Lower lobe of right lung (tissue), 2 donors: Measurements from ENCODE around the gene MST1R. TPM values are rescaled to one million over a fixed set of nuclear protein-coding genes. Genes with fewer than 3 reads are reported as not detected.
"Not testable (repeated sequence)": the region's sequence is repeated elsewhere in the genome, so short reads cannot be mapped to it uniquely, and the experiment has no call there.

ENCODE experiments used
- ATAC-seq, 2 donors: fragments of 200-7000 bp; cut with Tn5 transposase; one replicate each; pipeline ENCODE4 v1.9.1; 2020 to 2022; ENCODE audit warnings: mild to moderate bottlenecking in 2 of 2, moderate library complexity in 2 of 2
- DNase-seq: peaks from one replicate; pipeline ENCODE4 v3.0.0-alpha.2; 2020
- H3K27ac ChIP-seq: fragments of 200-600 bp; one replicate; pipeline ENCODE4 v1.8.0; 2022
- H3K27me3 ChIP-seq: fragments of 200-600 bp; one replicate; pipeline ENCODE4 v1.8.0; 2022; ENCODE audit warnings: low read depth
- H3K36me3 ChIP-seq: fragments of 200-600 bp; one replicate; pipeline ENCODE4 v1.8.0; 2022; ENCODE audit warnings: mild to moderate bottlenecking
- H3K4me1 ChIP-seq: fragments of 200-600 bp; one replicate; pipeline ENCODE4 v1.8.0; 2022
- H3K4me3 ChIP-seq: fragments of 200-600 bp; one replicate; pipeline ENCODE4 v1.8.0; 2022; ENCODE audit warnings: mild to moderate bottlenecking
- H3K9me3 ChIP-seq: fragments of 200-600 bp; one replicate; pipeline ENCODE4 v1.8.0; 2022
- intact Hi-C: fragments of 100-400 bp; cut with DNase I; formaldehyde crosslinking; loops from one replicate; pipeline ENCODE4 v1.11.0; 2022
- total RNA-seq: library from RNA; stranded (reverse); fragmentation: NEBNext Ultra II Directional; extraction: Animal tissue kit (Norgen Biotek cat#: 25700); gene quantifications from one replicate; pipeline ENCODE4 v1.2.1, GENCODE V29; 2021
- TF ChIP-seq, protein P1 (sequence below): fragments of 200-600 bp; IDR thresholded peaks from one replicate; pipeline ENCODE4 v1.8.0; 2022; ENCODE audit warnings: antibody characterized with exemption, mild to moderate bottlenecking
- donor health status: DM: no; HTN: yes; CAD: no; lungs with severe emphysema.

MST1R gene
- total RNA-seq, 1 donor from 2014 or later, result 27.3 TPM

GRCh38 chr3:49908373-49909199 is 4.9 kb upstream of the MST1R start:
- Histone ChIP-seq H3K27ac (no peak overlapping the region), H3K4me3 (no peak overlapping the region), H3K36me3 (peaks cover 45% of the 10 kb centered on the region), H3K27me3 (no peaks in the 10 kb centered on the region), H3K4me1 (peaks cover 30% of the 10 kb centered on the region), H3K9me3 (no peaks in the 10 kb centered on the region)
- intact Hi-C loops, result no loop called here
- ATAC-seq (no peak), DNase-seq (no peak)
- TF ChIP-seq, protein P1, sequence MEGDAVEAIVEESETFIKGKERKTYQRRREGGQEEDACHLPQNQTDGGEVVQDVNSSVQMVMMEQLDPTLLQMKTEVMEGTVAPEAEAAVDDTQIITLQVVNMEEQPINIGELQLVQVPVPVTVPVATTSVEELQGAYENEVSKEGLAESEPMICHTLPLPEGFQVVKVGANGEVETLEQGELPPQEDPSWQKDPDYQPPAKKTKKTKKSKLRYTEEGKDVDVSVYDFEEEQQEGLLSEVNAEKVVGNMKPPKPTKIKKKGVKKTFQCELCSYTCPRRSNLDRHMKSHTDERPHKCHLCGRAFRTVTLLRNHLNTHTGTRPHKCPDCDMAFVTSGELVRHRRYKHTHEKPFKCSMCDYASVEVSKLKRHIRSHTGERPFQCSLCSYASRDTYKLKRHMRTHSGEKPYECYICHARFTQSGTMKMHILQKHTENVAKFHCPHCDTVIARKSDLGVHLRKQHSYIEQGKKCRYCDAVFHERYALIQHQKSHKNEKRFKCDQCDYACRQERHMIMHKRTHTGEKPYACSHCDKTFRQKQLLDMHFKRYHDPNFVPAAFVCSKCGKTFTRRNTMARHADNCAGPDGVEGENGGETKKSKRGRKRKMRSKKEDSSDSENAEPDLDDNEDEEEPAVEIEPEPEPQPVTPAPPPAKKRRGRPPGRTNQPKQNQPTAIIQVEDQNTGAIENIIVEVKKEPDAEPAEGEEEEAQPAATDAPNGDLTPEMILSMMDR, result no peak

- DNase-seq (peak; percentile 65), ATAC-seq (peak; percentile 49 to 71)
- peak overlapping the region; percentile 60 for H3K27ac ChIP-seq
- TF ChIP-seq, protein P1, result peak; percentile 64
- H3K4me1 ChIP-seq, result peaks cover 51% of the 10 kb centered on the region
- H3K4me3 ChIP-seq, result peak overlapping the region; percentile 37
- H3K27me3 ChIP-seq, result no peaks in the 10 kb centered on the region
- H3K36me3 ChIP-seq, result peaks cover 27% of the 10 kb centered on the region
- intact Hi-C loops, result no loop called here
- H3K9me3 ChIP-seq, result no peaks in the 10 kb centered on the region
These were observed 2.5 kb upstream of the MST1R start for GRCh38 chr3:49906073-49906743.

DNA sequence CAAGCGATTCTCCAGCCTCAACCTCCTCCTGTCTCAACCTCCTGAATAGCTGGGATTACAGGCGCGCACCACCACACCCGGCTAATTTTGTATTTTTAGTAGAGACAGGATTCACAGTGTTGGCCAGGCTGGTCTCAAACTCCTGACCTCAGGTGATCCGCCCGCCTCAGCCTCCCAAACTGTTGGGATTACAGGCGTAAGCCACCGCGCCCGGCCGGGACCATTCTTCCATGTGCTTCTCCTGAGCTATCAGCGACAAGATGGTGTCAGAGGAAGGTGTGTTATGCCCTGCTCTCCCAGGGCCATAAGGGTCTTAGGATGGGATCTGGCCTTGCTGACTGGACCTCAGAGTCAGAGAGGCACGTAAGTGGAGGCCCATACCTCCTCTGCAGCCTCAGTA is 775 bp upstream of the MST1R start:
- H3K27me3 ChIP-seq, ATAC-seq, H3K36me3 ChIP-seq, DNase-seq, intact Hi-C loops, H3K9me3 ChIP-seq: not testable (repeated sequence)
- Histone ChIP-seq H3K4me1 (peaks cover 67% of the 10 kb centered on the region), H3K4me3 (peak overlapping the region; percentile 63), H3K27ac (peak overlapping the region; percentile 81)

DNA sequence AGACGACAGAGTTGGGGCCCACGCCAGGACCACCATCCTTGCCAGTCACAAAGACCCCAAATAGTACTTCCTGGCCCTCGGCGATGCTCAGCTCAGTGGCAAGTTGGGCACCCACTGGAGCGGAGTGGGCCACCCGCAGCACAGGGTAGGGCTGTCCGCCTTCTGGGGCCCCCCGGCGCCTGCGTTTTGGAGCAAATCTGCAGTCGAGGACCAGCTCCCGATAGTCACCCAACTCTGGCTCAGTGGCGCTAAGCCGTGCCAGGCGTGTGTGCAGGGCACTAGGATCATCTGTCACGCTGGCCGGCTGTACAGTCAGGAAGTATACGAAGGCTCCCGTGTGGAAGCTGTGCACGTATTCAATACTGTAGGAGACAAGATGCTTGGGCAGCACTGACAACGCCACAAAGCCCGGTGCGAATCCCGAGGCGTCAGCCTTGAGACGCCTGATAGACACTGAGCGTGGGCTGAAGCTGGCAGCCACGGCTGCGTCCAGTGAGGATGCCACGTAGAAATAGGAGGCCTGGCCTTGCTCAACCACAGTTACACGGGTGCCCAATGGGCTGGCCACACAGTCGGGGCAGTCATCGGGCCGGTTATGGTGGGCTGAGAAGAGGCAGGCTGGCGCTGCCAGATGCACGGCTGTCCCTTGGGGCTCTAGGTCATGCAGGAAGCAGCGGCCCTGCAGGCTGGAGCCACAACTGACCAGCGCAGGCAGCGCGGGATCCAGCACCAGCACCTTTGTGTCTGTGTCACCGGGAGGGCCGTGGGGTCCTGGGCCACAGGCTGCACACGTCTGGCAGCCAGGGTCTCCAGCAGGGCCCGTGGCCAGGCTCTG is 945 bp downstream of the MST1R start:
- TF ChIP-seq, protein P1, result no peak
- H3K27ac ChIP-seq, result peak overlapping the region; percentile 81
- no peaks in the 10 kb centered on the region for H3K9me3 ChIP-seq
- intact Hi-C loops, result no loop called here
- peaks cover 67% of the 10 kb centered on the region for H3K4me1 ChIP-seq
- H3K4me3 ChIP-seq, result peak overlapping the region; percentile 63
- ATAC-seq (no peak), DNase-seq (no peak)
- H3K27me3 ChIP-seq, result no peaks in the 10 kb centered on the region
- H3K36me3 ChIP-seq, result peaks cover 12% of the 10 kb centered on the region

- no peak for DNase-seq
- no peak for ATAC-seq
- Histone ChIP-seq H3K9me3 (no peaks in the 10 kb centered on the region), H3K36me3 (peaks cover 23% of the 10 kb centered on the region), H3K27ac (peak overlapping the region; percentile 81), H3K4me3 (peak overlapping the region; percentile 19), H3K4me1 (peaks cover 66% of the 10 kb centered on the region), H3K27me3 (no peaks in the 10 kb centered on the region)
- intact Hi-C loops, result no loop called here
- TF ChIP-seq, protein P1, result no peak
These were observed 2.0 kb downstream of the MST1R start for GRCh38 chr3:49901366-49902339.
